GM12891 (cell line): ENCODE data around the gene HOXD13.

ENCODE experiments used
- POLR2A ChIP-seq: IDR thresholded peaks from 2 replicates; pipeline ENCODE4 v1.6.1; 2011; ENCODE audit warnings: low read depth, low read length, control low read depth
- POLR2AphosphoS5 ChIP-seq: IDR thresholded peaks from 2 replicates; pipeline ENCODE4 v1.6.1; 2011; ENCODE audit warnings: low read depth, low read length, control low read depth

DNA sequence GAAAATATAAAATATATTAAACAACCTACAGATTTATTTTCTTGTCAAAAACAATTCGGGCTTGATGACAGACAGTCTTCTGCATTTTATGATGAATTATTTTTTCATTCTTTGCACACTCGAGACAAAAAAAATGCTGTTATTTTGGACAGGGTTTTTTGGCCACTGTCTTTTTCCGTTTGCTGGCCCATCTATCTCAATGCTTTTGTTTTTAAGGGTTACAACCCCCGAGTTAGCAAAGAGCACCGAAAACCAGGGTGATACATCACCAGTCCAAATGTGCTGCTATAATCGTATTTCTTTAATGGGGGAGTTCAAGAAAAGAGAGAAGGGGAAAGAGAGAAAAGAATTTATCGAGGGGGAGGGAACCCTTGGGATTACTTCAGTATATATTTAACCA is 16.5 kb upstream of the HOXD13 start:
- TF ChIP-seq POLR2A (no peak), POLR2AphosphoS5 (no peak)
